ENCODE results near the gene PCGF3. TPM values are rescaled to one million over a fixed set of nuclear protein-coding genes. Genes with fewer than 3 reads are reported as not detected.

PCGF3 gene
- total and polyA plus RNA-seq, 10 of the 15 experiments (the other 5 are each of a cell fraction or from before 2014, with no cell fraction given), result 2.2 to 43.8 (median 15.9) TPM

DNA sequence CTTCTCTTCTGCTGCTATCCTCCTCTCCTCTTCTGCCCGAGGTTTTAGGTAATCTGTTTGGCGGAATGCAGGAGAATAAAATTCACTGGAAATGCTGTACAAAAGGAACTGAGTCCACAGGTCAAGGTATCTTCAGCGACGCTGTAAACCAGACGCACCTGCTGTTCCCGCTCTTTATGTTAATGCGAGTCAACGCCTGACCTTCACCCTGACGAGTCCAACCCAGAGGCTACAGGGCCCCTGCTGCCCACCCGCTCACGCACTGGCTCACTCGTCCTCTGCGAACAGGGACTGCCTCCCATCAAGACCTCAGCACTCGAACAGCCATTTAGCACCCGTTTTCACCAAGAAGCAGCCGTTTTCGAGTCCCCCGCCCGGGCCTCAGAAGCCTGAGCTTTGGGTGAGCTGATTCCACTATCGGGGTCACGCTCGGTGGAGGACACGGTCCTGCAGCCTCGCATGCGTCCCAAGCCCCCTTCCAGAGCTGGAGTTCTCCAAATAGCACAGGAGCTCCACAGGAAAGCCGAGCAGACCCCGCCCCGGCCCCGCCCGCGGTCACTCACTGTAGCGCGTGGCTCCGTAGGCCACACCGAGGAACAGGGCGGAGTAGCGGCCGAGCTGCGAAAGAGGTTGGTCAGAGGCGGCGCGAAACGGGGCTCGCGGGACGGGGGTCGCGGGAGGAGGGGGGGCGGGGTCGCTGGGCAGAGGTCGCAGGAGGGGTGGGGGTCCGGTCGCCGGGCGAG, 32.1 kb upstream of the PCGF3 start:
- no peak for FAIRE-seq
- peak overlapping the region; percentile 54; the same call in 1 of the 2 replicates for H3K27ac ChIP-seq (ENCODE audit: control insufficient read depth, insufficient read depth)
- H3K9me3 ChIP-seq (replicated peaks; ENCODE audit: control insufficient read depth, insufficient read depth, low read length), result no peaks in the 10 kb centered on the region
- TF ChIP-seq ZBTB40 (IDR thresholded peaks at IDR 0.05; ENCODE audit: borderline replicate concordance), result 0 out of 2 replicates have a peak, but pooled peaks have one; percentile 28
- no peak for TF ChIP-seq NFIC (IDR thresholded peaks at IDR 0.05; ENCODE audit: low read depth, low read length)
- peak; percentile 23; the same call in 1 of the 2 replicates for TF ChIP-seq LARP7 (IDR thresholded peaks at IDR 0.05)
- no peak for TF ChIP-seq TCF7 (IDR thresholded peaks at IDR 0.05; ENCODE audit: borderline replicate concordance)
- peaks cover 27% of the 10 kb centered on the region for H3K4me1 ChIP-seq (ENCODE audit: control insufficient read depth, insufficient read depth, low read length)
- peak overlapping the region; percentile 50 for H3K9ac ChIP-seq (ENCODE audit: control insufficient read depth, insufficient read depth, low read length)
- WGBS (ENCODE audit: insufficient coverage, insufficient replicate concordance, low lambda C conversion rate, missing lambda C conversion rate), result 22% methylated on average over 25 of the region's 55 CpGs
- H3K36me3 ChIP-seq (ENCODE audit: control insufficient read depth in 2 of 2, insufficient read depth in 2 of 2, low read length in 1 of 2), result peaks cover 6 to 7% of the 10 kb centered on the region in 2 experiments
- H3K79me2 ChIP-seq (ENCODE audit: control insufficient read depth, insufficient read depth, low read length), result peaks cover 24% of the 10 kb centered on the region
- intact Hi-C loops (cut with micrococcal nuclease; ENCODE audit: unreplicated experiment), result loop anchor here (2.0 to 10.0 kb wide), 4 partner anchors 25 to 429 kb away; partner anchors contain the start of genes GAK and TMEM175
- in situ Hi-C loops (cut with MboI), result no loop called here
- no peaks in the 10 kb centered on the region for H4K20me1 ChIP-seq (ENCODE audit: control insufficient read depth, insufficient read depth)
- no peak for DNase-seq (ENCODE audit: low read depth, low spot score)
- peak overlapping the region; percentile 84 for H3K4me2 ChIP-seq (ENCODE audit: control insufficient read depth, insufficient read depth)
- no peaks in the 10 kb centered on the region for H3K27me3 ChIP-seq (replicated peaks in 1 of 2; ENCODE audit: control insufficient read depth in 2 of 2, insufficient read depth in 2 of 2, low read length in 1 of 2)
- ChIA-PET CTCF (interaction anchor here (1.0 to 1.2 kb wide), 5 partner anchors 9 to 429 kb away, joined by 3 to 4 read pairs (median 3); no protein-coding TSS in a partner anchor), RAD21 (ENCODE audit: unreplicated experiment) (interaction anchor here (1.8 kb wide), 1 partner anchor 71 kb away, joined by 7 read pairs; no protein-coding TSS in a partner anchor), POLR2A (interaction anchor here (1.2 to 2.6 kb wide), 4 partner anchors 9 to 70 kb away, joined by 3 to 7 read pairs (median 6); no protein-coding TSS in a partner anchor), SMC1A (ENCODE audit: uncharacterized antibody, unreplicated experiment) (interaction anchor here (1.1 to 2.1 kb wide), 2 partner anchors 70 to 429 kb away, joined by 4 to 10 read pairs; no protein-coding TSS in a partner anchor)
- peak; percentile 9 for ATAC-seq
- H3K4me3 ChIP-seq, result peak overlapping the region; percentile 89
- BruUV-seq (replicated peaks), result no TSS peak
- H2AFZ ChIP-seq (ENCODE audit: control insufficient read depth, low read depth, low read length), result no peak overlapping the region

Data from GM12878 (cell line).